GM12878 (cell line): ENCODE measurements around the gene ERC1. TPM values are rescaled to one million over a fixed set of nuclear protein-coding genes. Genes with fewer than 3 reads are reported as not detected.

Experiments used
- ATAC-seq: fragments of 200-7000 bp; cut with Tn5 transposase; 3 replicates; pipeline ENCODE4 v1.9.1; 2020; ENCODE audit warnings: mild to moderate bottlenecking, moderate library complexity
- BruUV-seq: library from RNA; stranded (reverse); fragments of 400-500 nt; replicated peaks from 2 replicates; lab custom pipeline; 2021; lab: Mats Ljungman, UMichigan
- CTCF ChIA-PET: fragments of 300-600 bp; sonication (Branson Sonifier 250); formaldehyde crosslinking; extraction: SDS; loops from one replicate; lab custom pipeline; 2021; ENCODE audit warnings: inconsistent platforms; lab: Yijun Ruan, JAX
- POLR2A ChIA-PET: fragments of 350-600 bp; formaldehyde crosslinking; extraction: SDS; loops from one replicate; lab custom pipeline; 2021; ENCODE audit warnings: inconsistent platforms; lab: Charles Lee
- RAD21 ChIA-PET: fragments of 300-600 bp; sonication (Branson Sonifier 250); formaldehyde crosslinking; loops from one replicate; lab custom pipeline; 2023; ENCODE audit warnings: antibody characterized with exemption; ENCODE audit not compliant: unreplicated experiment; lab: Charles Lee
- SMC1A ChIA-PET: fragments of 300-600 bp; sonication (Branson Sonifier 250); formaldehyde crosslinking; loops from one replicate; lab custom pipeline; 2023; ENCODE audit not compliant: unreplicated experiment, uncharacterized antibody; lab: Charles Lee
- DNase-seq: peaks from one replicate; pipeline ENCODE4 v3.0.0-alpha.2; 2011; ENCODE audit warnings: low read depth, low spot score
- FAIRE-seq: peaks from 3 replicates; lab custom pipeline; 2011; peaks lifted over from hg19 to GRCh38; lab: Jason Lieb, UNC
- H2AFZ ChIP-seq: 2 replicates; pipeline ENCODE4 v1.6.0; 2011; ENCODE audit warnings: low read depth, low read length, control low read depth; ENCODE audit not compliant: control insufficient read depth
- H3K27ac ChIP-seq: 2 replicates; pipeline ENCODE4 v1.5.1; 2011; ENCODE audit warnings: control low read depth; ENCODE audit not compliant: control insufficient read depth, insufficient read depth
- H3K27me3 ChIP-seq, 2 experiments: replicated peaks in 1 of 2; 2 replicates each; pipeline versions ENCODE4 v1.6.0 to v1.6.1; 2011; ENCODE audit warnings: low read length in 1 of 2; ENCODE audit not compliant: control insufficient read depth in 2 of 2, insufficient read depth in 2 of 2
- H3K36me3 ChIP-seq, 2 experiments: 2 replicates each; pipeline ENCODE4 v1.5.1; 2011; ENCODE audit warnings: low read length in 1 of 2; ENCODE audit not compliant: control insufficient read depth in 2 of 2, insufficient read depth in 2 of 2
- H3K4me1 ChIP-seq: 2 replicates; pipeline ENCODE4 v1.6.1; 2011; ENCODE audit warnings: mild to moderate bottlenecking, low read length, moderate library complexity, mixed read lengths; ENCODE audit not compliant: control insufficient read depth, insufficient read depth
- H3K4me2 ChIP-seq: 2 replicates; pipeline ENCODE4 v1.6.0; 2011; ENCODE audit warnings: control low read depth; ENCODE audit not compliant: control insufficient read depth, insufficient read depth
- H3K4me3 ChIP-seq: fragments of 200-600 bp; sonication (generic); 2 replicates; pipeline ENCODE4 v1.5.1; 2016
- H3K79me2 ChIP-seq: 2 replicates; pipeline ENCODE4 v1.6.0; 2011; ENCODE audit warnings: low read length; ENCODE audit not compliant: control insufficient read depth, insufficient read depth
- H3K9ac ChIP-seq: 2 replicates; pipeline ENCODE4 v1.8.0; 2011; ENCODE audit warnings: low read length, control low read depth, mixed read lengths; ENCODE audit not compliant: control insufficient read depth, insufficient read depth
- H3K9me3 ChIP-seq: replicated peaks from 3 replicates; pipeline ENCODE4 v1.5.1; 2011; ENCODE audit warnings: mild to moderate bottlenecking, low read length; ENCODE audit not compliant: control insufficient read depth, insufficient read depth
- H4K20me1 ChIP-seq: 2 replicates; pipeline ENCODE4 v1.6.0; 2011; ENCODE audit not compliant: control insufficient read depth, insufficient read depth
- BCL3 ChIP-seq: IDR thresholded peaks from 2 replicates; pipeline ENCODE4 v1.6.1; 2011; ENCODE audit warnings: borderline replicate concordance, low read depth, mild to moderate bottlenecking, moderate library complexity, low read length; ENCODE audit not compliant: insufficient read depth, poor library complexity, severe bottlenecking
- DPF2 ChIP-seq: fragments of 450-650 bp; IDR thresholded peaks from 2 replicates; pipeline ENCODE4 v1.6.1; 2017; ENCODE audit warnings: mild to moderate bottlenecking
- PKNOX1 ChIP-seq: fragments of 450-650 bp; IDR thresholded peaks from 2 replicates; pipeline ENCODE4 v1.6.1; 2016; ENCODE audit warnings: mild to moderate bottlenecking
- POLR2A ChIP-seq: IDR thresholded peaks from 2 replicates; pipeline ENCODE4 v1.6.1; 2011; ENCODE audit warnings: low read depth, mild to moderate bottlenecking, low read length
- PRDM15 ChIP-seq: fragments of 450-650 bp; formaldehyde crosslinking; IDR thresholded peaks from 2 replicates; pipeline ENCODE4 v1.4.0; 2020; ENCODE audit warnings: mild to moderate bottlenecking, moderate library complexity
- RAD21 ChIP-seq: IDR thresholded peaks from 2 replicates; pipeline ENCODE4 v1.6.1; 2011; ENCODE audit warnings: mild to moderate bottlenecking, low read depth, low read length, moderate library complexity; ENCODE audit not compliant: insufficient read depth
- WGBS: methylation state at CpG from one replicate; pipeline ENCODE4 v1.1.6; 2016; ENCODE audit warnings: low lambda C conversion rate; ENCODE audit not compliant: insufficient replicate concordance, insufficient coverage; ENCODE audit errors: missing lambda C conversion rate; 5-methylcytosine and 5-hydroxymethylcytosine counted together
- in situ Hi-C: fragments of 300-500 bp; cut with MboI; formaldehyde crosslinking; loops from 9 replicates; pipeline ENCODE4 v1.14.3; 2018; ENCODE audit warnings: mixed read lengths
- intact Hi-C: fragments of 100-400 bp; cut with micrococcal nuclease; formaldehyde crosslinking; loops from one replicate; pipeline ENCODE4 v1.14.2; 2022; ENCODE audit not compliant: unreplicated experiment
- polyA plus RNA-seq, 11 experiments: library from polyadenylated mRNA; depleted of rRNA in 4 of 11; unstranded in 6 of 11; stranded (reverse) in 5 of 11; fragments of >200 nt; fragmentation: Nextera tagmentation in 4 of 11; fragmentation: Illumina TruSeq in 1 of 11; extraction: Ambion mirVana in 4 of 11; extraction: Trizol in 1 of 11; gene quantifications; 1 replicate in 1 of 11; 2 replicates in 10 of 11; pipeline versions ENCODE4 v1.2.1 to v1.2.3, GENCODE V29; 2011 to 2016; ENCODE audit warnings: inconsistent platforms in 2 of 11, missing spikeins in 2 of 11, low read depth in 1 of 11
- total RNA-seq, 4 experiments: library from RNA; depleted of rRNA in 3 of 4; stranded (reverse); fragments of >200 nt in 3 of 4; fragmentation: Illumina TruSeq in 1 of 4; extraction: Trizol in 1 of 4; gene quantifications; 2 replicates each; pipeline versions ENCODE4 v1.2.1 to v1.2.3, GENCODE V29; 2013 to 2021
- TF ChIP-seq, protein P1 (sequence below), 3 experiments: IDR thresholded peaks in 2 of 3; conservative IDR thresholded peaks in 1 of 3; 2 replicates each; pipeline ENCODE4 v1.5.1; 2011; ENCODE audit warnings: low read depth in 3 of 3, low read length in 3 of 3, mild to moderate bottlenecking in 3 of 3, control low read depth in 2 of 3, moderate library complexity in 2 of 3, inconsistent platforms in 1 of 3, mixed read lengths in 1 of 3; ENCODE audit not compliant: control insufficient read depth in 2 of 3, insufficient read depth in 1 of 3; ENCODE audit errors: extremely low read depth in 1 of 3
- TF ChIP-seq, protein P2 (sequence below): fragments of 150-350 bp; IDR thresholded peaks from 2 replicates; pipeline ENCODE4 v1.6.1; 2016; ENCODE audit warnings: low read depth, low read length

ERC1 gene
- total and polyA plus RNA-seq, 10 of the 15 experiments (the other 5 are each of a cell fraction or from before 2014, with no cell fraction given): 0.75 to 8.0 (median 5.0) TPM

GRCh38 chr12:1034751-1035457, 43.9 kb downstream of the ERC1 start (continued):
- TF ChIP-seq, protein P1, sequence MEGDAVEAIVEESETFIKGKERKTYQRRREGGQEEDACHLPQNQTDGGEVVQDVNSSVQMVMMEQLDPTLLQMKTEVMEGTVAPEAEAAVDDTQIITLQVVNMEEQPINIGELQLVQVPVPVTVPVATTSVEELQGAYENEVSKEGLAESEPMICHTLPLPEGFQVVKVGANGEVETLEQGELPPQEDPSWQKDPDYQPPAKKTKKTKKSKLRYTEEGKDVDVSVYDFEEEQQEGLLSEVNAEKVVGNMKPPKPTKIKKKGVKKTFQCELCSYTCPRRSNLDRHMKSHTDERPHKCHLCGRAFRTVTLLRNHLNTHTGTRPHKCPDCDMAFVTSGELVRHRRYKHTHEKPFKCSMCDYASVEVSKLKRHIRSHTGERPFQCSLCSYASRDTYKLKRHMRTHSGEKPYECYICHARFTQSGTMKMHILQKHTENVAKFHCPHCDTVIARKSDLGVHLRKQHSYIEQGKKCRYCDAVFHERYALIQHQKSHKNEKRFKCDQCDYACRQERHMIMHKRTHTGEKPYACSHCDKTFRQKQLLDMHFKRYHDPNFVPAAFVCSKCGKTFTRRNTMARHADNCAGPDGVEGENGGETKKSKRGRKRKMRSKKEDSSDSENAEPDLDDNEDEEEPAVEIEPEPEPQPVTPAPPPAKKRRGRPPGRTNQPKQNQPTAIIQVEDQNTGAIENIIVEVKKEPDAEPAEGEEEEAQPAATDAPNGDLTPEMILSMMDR (IDR thresholded peaks at IDR 0.05 in 2 of 3, conservative IDR thresholded peaks at IDR 0.05 in 1 of 3; ENCODE audit: control insufficient read depth in 2 of 3, extremely low read depth in 1 of 3, insufficient read depth in 1 of 3, low read depth in 3 of 3, low read length in 3 of 3): no peak
- TF ChIP-seq, protein P2, sequence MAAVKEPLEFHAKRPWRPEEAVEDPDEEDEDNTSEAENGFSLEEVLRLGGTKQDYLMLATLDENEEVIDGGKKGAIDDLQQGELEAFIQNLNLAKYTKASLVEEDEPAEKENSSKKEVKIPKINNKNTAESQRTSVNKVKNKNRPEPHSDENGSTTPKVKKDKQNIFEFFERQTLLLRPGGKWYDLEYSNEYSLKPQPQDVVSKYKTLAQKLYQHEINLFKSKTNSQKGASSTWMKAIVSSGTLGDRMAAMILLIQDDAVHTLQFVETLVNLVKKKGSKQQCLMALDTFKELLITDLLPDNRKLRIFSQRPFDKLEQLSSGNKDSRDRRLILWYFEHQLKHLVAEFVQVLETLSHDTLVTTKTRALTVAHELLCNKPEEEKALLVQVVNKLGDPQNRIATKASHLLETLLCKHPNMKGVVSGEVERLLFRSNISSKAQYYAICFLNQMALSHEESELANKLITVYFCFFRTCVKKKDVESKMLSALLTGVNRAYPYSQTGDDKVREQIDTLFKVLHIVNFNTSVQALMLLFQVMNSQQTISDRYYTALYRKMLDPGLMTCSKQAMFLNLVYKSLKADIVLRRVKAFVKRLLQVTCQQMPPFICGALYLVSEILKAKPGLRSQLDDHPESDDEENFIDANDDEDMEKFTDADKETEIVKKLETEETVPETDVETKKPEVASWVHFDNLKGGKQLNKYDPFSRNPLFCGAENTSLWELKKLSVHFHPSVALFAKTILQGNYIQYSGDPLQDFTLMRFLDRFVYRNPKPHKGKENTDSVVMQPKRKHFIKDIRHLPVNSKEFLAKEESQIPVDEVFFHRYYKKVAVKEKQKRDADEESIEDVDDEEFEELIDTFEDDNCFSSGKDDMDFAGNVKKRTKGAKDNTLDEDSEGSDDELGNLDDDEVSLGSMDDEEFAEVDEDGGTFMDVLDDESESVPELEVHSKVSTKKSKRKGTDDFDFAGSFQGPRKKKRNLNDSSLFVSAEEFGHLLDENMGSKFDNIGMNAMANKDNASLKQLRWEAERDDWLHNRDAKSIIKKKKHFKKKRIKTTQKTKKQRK: no peak

DNA sequence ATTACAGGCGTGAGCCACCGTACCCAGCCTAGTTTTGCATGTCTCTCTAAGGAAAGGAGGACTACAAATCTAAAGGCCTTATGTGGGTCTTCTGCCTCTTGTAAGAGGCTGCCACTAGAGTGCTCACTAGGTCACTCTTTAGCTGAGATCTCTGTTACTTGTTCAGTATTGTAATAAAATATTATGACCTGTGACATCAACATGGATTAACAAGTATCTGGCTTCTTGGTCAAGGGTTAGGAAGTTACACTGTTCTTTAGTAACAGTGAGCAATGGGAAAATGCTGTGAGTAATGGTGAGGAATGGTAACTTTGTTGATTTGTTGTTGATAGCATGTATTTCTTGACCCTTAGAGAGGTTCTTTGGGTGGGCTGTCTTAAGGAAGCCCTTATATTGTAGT, 50.5 kb downstream of the ERC1 start:
- in situ Hi-C loops (no loop called here), intact Hi-C loops (no loop called here)
- 0 out of 2 replicates have a peak, but pooled peaks cover under 1% of the 10 kb centered on the region for H4K20me1 ChIP-seq
- ChIA-PET CTCF (interaction anchor here (0.8 kb wide), 1 partner anchor 26 kb away, joined by 5 read pairs; no protein-coding TSS in a partner anchor), RAD21 (no interaction called here), SMC1A (no interaction called here), POLR2A (no interaction called here)
- H3K9me3 ChIP-seq: no peaks in the 10 kb centered on the region
- BruUV-seq: no TSS peak
- H3K9ac ChIP-seq: no peak overlapping the region
- H3K4me1 ChIP-seq: no peaks in the 10 kb centered on the region
- H3K27me3 ChIP-seq: no peaks in the 10 kb centered on the region; a peak in 1 of 4 replicates
- no peak overlapping the region for H3K4me2 ChIP-seq
- WGBS: 97% methylated on average over 2 of the region's 2 CpGs
- no peak overlapping the region for H2AFZ ChIP-seq
- H3K79me2 ChIP-seq: no peaks in the 10 kb centered on the region
- H3K27ac ChIP-seq: no peak overlapping the region
- DNase-seq: no peak
- no peaks in the 10 kb centered on the region for H3K36me3 ChIP-seq
- H3K4me3 ChIP-seq: no peak overlapping the region
- no peak for ATAC-seq
- no peak for FAIRE-seq
- TF ChIP-seq PKNOX1 (no peak), PRDM15 (CRISPR knock-in tag) (no peak), RAD21 (0 out of 2 replicates have a peak, but pooled peaks have one; percentile 4), BCL3 (peak; percentile 72), POLR2A (no peak), DPF2 (no peak)
